Measurements from ENCODE around the gene COL27A1. TPM values are rescaled to one million over a fixed set of nuclear protein-coding genes. Genes with fewer than 3 reads are reported as not detected.

The COL27A1 gene
- total RNA-seq, 1 experiment from 2014 or later: 12.0 TPM

DNA sequence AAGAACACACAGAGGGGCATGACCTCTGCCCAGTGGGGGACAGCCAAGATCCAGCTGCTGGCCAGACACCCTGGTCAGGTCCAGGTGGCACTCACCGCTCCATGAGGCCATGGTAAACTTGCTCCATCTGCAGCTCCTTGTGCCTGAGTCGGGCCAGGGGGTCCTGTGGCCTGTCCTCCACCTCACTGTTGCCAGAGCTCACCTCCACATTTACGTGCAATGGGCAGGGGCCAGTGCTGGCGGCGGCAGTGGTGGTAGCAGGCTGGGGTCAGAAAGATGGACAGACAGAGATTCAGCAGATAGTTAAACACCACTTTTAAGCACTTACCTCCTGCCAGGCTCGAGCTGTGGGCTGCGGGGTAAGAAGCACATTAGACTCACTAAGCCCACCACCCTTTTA, 204.5 kb downstream of the COL27A1 start:
- no peaks in the 10 kb centered on the region for H4K20me1 ChIP-seq (ENCODE audit: insufficient read depth)
- no peak for DNase-seq (ENCODE audit: low read depth, low spot score)
- TF ChIP-seq CEBPB (IDR thresholded peaks at IDR 0.05; ENCODE audit: low read depth) (no peak), FOSL1 (IDR thresholded peaks at IDR 0.05; ENCODE audit: low read depth) (no peak), EZH2 (IDR thresholded peaks at IDR 0.05) (no peak), SIN3A (IDR thresholded peaks at IDR 0.05; ENCODE audit: low read depth) (no peak), YY1 (IDR thresholded peaks at IDR 0.05; ENCODE audit: extremely low read depth, insufficient replicate concordance, low read depth, low read length) (no peak), JUND (IDR thresholded peaks at IDR 0.05) (no peak), SRF (IDR thresholded peaks at IDR 0.05; ENCODE audit: low read depth) (no peak), EGR1 (IDR thresholded peaks at IDR 0.05; ENCODE audit: low read depth) (no peak), ZNF274 (IDR thresholded peaks at IDR 0.05; ENCODE audit: low read depth, low read length) (no peak), ELF1 (IDR thresholded peaks at IDR 0.05; ENCODE audit: borderline replicate concordance, low read depth) (no peak), TCF7L2 (IDR thresholded peaks at IDR 0.05; ENCODE audit: borderline replicate concordance, extremely low read depth, insufficient read depth, insufficient read length) (no peak)
- TF ChIP-seq, protein P1, sequence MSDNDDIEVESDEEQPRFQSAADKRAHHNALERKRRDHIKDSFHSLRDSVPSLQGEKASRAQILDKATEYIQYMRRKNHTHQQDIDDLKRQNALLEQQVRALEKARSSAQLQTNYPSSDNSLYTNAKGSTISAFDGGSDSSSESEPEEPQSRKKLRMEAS (IDR thresholded peaks at IDR 0.05): no peak
- TF ChIP-seq, protein P2, sequence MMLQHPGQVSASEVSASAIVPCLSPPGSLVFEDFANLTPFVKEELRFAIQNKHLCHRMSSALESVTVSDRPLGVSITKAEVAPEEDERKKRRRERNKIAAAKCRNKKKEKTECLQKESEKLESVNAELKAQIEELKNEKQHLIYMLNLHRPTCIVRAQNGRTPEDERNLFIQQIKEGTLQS (IDR thresholded peaks at IDR 0.05): no peak
- TF ChIP-seq, protein P3, sequence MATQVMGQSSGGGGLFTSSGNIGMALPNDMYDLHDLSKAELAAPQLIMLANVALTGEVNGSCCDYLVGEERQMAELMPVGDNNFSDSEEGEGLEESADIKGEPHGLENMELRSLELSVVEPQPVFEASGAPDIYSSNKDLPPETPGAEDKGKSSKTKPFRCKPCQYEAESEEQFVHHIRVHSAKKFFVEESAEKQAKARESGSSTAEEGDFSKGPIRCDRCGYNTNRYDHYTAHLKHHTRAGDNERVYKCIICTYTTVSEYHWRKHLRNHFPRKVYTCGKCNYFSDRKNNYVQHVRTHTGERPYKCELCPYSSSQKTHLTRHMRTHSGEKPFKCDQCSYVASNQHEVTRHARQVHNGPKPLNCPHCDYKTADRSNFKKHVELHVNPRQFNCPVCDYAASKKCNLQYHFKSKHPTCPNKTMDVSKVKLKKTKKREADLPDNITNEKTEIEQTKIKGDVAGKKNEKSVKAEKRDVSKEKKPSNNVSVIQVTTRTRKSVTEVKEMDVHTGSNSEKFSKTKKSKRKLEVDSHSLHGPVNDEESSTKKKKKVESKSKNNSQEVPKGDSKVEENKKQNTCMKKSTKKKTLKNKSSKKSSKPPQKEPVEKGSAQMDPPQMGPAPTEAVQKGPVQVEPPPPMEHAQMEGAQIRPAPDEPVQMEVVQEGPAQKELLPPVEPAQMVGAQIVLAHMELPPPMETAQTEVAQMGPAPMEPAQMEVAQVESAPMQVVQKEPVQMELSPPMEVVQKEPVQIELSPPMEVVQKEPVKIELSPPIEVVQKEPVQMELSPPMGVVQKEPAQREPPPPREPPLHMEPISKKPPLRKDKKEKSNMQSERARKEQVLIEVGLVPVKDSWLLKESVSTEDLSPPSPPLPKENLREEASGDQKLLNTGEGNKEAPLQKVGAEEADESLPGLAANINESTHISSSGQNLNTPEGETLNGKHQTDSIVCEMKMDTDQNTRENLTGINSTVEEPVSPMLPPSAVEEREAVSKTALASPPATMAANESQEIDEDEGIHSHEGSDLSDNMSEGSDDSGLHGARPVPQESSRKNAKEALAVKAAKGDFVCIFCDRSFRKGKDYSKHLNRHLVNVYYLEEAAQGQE (IDR thresholded peaks at IDR 0.05; ENCODE audit: low read depth): no peak
- no peaks in the 10 kb centered on the region for H3K9me3 ChIP-seq (ENCODE audit: control insufficient read depth in 1 of 2, insufficient read depth in 1 of 2, low read depth in 1 of 2, low read length in 2 of 2)
- H3K4me3 ChIP-seq (replicated peaks in 1 of 2; ENCODE audit: low read depth in 1 of 2, low read length in 2 of 2): no peak overlapping the region
- ChIA-PET POLR2A (no interaction called here), RAD21 (ENCODE audit: low non-redundant PET in 1 of 2, low total read pairs in 2 of 2, uncharacterized antibody in 2 of 2, unreplicated experiment in 2 of 2) (no interaction called here), CTCF (no interaction called here)
- H3K27me3 ChIP-seq (ENCODE audit: insufficient read depth, low read length): no peaks in the 10 kb centered on the region
- H3K27ac ChIP-seq (ENCODE audit: low read depth, low read length): no peak overlapping the region
- H3K4me2 ChIP-seq (ENCODE audit: low read length): no peak overlapping the region
- H3K79me2 ChIP-seq (ENCODE audit: insufficient read depth, low read length): no peaks in the 10 kb centered on the region
- no peaks in the 10 kb centered on the region for H3K4me1 ChIP-seq (ENCODE audit: control insufficient read depth in 1 of 2, insufficient read depth in 2 of 2, low read length in 2 of 2)
- no peak overlapping the region for H3K9ac ChIP-seq (ENCODE audit: low read length)
- intact Hi-C loops (cut with micrococcal nuclease): no loop called here
- no peak overlapping the region for H2AFZ ChIP-seq (ENCODE audit: low read depth, low read length, poor library complexity, severe bottlenecking)
- BruUV-seq (replicated peaks): no TSS peak
- no peaks in the 10 kb centered on the region; a peak in 1 of 4 replicates for H3K36me3 ChIP-seq (ENCODE audit: control insufficient read depth in 1 of 2, insufficient read depth in 2 of 2, low read length in 2 of 2)
- no peak for ATAC-seq
- H3K9me2 ChIP-seq (ENCODE audit: insufficient read depth): no peaks in the 10 kb centered on the region

Measured in HCT116 (cell line).